ENCODE results near the gene SFSWAP. TPM values are rescaled to one million over a fixed set of nuclear protein-coding genes. Genes with fewer than 3 reads are reported as not detected.

Gene SFSWAP
- total and polyA plus RNA-seq, 4 donors: 6.1 to 21.6 (median 10.1) TPM

DNA sequence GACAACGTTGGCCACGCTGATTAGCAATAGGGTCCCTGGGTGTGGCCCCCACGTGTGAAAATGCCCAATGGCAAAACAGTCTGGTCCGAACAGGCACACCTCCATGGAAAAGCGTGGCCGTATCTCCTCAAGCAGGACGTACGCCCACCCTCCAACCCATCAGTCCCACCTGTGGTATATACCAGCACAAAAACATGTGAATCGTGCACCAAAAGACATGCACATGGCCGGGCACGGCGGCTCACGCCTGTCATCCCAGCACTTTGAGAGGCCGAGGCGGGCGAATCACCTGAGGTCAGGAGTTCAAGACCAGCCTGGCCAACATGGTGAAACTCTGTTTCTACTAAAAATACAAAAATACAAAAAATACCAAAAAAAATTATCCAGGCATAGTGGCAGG is 14.9 kb upstream of the SFSWAP start:
- Histone ChIP-seq H3K9ac (ENCODE audit: low read depth in 1 of 2, low read length in 2 of 2) (no peak overlapping the region), H3K4me3 (ENCODE audit: low read depth in 1 of 3, low read length in 3 of 3) (no peak overlapping the region), H3K36me3 (ENCODE audit: control insufficient read depth in 4 of 4, insufficient read depth in 3 of 4, low read depth in 1 of 4, low read length in 3 of 4) (no peaks in the 10 kb centered on the region), H3K9me3 (ENCODE audit: control insufficient read depth in 4 of 4, low read length in 3 of 4) (no peaks in the 10 kb centered on the region), H3K4me1 (ENCODE audit: control insufficient read depth in 4 of 4, insufficient read depth in 4 of 4, low read length in 3 of 4) (no peaks in the 10 kb centered on the region), H3K27me3 (ENCODE audit: control insufficient read depth in 4 of 4, insufficient read depth in 4 of 4, low read length in 3 of 4) (peaks cover 0 to 5% (median 0%) of the 10 kb centered on the region in 4 donors), H3K27ac (ENCODE audit: low read depth in 1 of 2, low read length in 2 of 2) (no peak overlapping the region)
- TF ChIP-seq HNF4G (IDR thresholded peaks at IDR 0.05): no peak
- no peak for TF ChIP-seq TAF1 (conservative IDR thresholded peaks at IDR 0.05)
- TF ChIP-seq, protein P1, sequence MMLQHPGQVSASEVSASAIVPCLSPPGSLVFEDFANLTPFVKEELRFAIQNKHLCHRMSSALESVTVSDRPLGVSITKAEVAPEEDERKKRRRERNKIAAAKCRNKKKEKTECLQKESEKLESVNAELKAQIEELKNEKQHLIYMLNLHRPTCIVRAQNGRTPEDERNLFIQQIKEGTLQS (IDR thresholded peaks at IDR 0.05): no peak
- TF ChIP-seq, protein P2, sequence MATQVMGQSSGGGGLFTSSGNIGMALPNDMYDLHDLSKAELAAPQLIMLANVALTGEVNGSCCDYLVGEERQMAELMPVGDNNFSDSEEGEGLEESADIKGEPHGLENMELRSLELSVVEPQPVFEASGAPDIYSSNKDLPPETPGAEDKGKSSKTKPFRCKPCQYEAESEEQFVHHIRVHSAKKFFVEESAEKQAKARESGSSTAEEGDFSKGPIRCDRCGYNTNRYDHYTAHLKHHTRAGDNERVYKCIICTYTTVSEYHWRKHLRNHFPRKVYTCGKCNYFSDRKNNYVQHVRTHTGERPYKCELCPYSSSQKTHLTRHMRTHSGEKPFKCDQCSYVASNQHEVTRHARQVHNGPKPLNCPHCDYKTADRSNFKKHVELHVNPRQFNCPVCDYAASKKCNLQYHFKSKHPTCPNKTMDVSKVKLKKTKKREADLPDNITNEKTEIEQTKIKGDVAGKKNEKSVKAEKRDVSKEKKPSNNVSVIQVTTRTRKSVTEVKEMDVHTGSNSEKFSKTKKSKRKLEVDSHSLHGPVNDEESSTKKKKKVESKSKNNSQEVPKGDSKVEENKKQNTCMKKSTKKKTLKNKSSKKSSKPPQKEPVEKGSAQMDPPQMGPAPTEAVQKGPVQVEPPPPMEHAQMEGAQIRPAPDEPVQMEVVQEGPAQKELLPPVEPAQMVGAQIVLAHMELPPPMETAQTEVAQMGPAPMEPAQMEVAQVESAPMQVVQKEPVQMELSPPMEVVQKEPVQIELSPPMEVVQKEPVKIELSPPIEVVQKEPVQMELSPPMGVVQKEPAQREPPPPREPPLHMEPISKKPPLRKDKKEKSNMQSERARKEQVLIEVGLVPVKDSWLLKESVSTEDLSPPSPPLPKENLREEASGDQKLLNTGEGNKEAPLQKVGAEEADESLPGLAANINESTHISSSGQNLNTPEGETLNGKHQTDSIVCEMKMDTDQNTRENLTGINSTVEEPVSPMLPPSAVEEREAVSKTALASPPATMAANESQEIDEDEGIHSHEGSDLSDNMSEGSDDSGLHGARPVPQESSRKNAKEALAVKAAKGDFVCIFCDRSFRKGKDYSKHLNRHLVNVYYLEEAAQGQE (IDR thresholded peaks at IDR 0.05): no peak
- no peak for TF ChIP-seq FOXA1 (IDR thresholded peaks at IDR 0.05)
- TF ChIP-seq, protein P3, sequence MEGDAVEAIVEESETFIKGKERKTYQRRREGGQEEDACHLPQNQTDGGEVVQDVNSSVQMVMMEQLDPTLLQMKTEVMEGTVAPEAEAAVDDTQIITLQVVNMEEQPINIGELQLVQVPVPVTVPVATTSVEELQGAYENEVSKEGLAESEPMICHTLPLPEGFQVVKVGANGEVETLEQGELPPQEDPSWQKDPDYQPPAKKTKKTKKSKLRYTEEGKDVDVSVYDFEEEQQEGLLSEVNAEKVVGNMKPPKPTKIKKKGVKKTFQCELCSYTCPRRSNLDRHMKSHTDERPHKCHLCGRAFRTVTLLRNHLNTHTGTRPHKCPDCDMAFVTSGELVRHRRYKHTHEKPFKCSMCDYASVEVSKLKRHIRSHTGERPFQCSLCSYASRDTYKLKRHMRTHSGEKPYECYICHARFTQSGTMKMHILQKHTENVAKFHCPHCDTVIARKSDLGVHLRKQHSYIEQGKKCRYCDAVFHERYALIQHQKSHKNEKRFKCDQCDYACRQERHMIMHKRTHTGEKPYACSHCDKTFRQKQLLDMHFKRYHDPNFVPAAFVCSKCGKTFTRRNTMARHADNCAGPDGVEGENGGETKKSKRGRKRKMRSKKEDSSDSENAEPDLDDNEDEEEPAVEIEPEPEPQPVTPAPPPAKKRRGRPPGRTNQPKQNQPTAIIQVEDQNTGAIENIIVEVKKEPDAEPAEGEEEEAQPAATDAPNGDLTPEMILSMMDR (IDR thresholded peaks at IDR 0.05; ENCODE audit: low read depth, low read length, missing input control): no peak
- no peak for TF ChIP-seq FOXA2 (IDR thresholded peaks at IDR 0.05)
- no peak for TF ChIP-seq RXRA (IDR thresholded peaks at IDR 0.05)
- no peak for TF ChIP-seq GABPA (IDR thresholded peaks at IDR 0.05 in 1 of 2, conservative IDR thresholded peaks at IDR 0.05 in 1 of 2)
- TF ChIP-seq, protein P4, sequence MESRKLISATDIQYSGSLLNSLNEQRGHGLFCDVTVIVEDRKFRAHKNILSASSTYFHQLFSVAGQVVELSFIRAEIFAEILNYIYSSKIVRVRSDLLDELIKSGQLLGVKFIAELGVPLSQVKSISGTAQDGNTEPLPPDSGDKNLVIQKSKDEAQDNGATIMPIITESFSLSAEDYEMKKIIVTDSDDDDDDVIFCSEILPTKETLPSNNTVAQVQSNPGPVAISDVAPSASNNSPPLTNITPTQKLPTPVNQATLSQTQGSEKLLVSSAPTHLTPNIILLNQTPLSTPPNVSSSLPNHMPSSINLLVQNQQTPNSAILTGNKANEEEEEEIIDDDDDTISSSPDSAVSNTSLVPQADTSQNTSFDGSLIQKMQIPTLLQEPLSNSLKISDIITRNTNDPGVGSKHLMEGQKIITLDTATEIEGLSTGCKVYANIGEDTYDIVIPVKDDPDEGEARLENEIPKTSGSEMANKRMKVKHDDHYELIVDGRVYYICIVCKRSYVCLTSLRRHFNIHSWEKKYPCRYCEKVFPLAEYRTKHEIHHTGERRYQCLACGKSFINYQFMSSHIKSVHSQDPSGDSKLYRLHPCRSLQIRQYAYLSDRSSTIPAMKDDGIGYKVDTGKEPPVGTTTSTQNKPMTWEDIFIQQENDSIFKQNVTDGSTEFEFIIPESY (IDR thresholded peaks at IDR 0.05): no peak
- TF ChIP-seq, protein P5, sequence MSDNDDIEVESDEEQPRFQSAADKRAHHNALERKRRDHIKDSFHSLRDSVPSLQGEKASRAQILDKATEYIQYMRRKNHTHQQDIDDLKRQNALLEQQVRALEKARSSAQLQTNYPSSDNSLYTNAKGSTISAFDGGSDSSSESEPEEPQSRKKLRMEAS (IDR thresholded peaks at IDR 0.05): no peak
- TF ChIP-seq RAD21 (IDR thresholded peaks at IDR 0.05): no peak
- no peak for DNase-seq (ENCODE audit: low spot score)
- WGBS: 83% methylated on average over 16 of the region's 16 CpGs

DNA sequence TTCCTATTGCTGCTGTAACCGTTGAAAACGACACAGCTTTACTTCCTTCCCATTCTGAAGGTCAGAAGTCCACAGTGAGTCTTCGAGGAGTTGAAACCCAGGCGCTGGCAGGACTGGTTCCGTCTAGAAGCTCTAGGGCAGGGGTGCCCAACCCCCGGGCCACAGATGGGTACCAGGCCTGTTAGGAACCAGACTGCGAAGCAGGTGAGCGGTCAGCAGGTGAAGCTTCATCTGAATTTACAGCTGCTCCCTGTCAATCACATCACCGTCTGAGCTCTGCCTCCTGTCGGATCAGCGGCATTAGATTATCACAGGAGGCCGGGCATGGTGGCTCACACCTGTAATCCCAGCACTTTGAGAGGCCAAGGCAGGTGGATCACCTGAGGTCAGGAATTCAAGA is 12.6 kb upstream of the SFSWAP start:
- Histone ChIP-seq H3K9me3 (ENCODE audit: control insufficient read depth in 4 of 4, low read length in 3 of 4) (peaks cover 0 to 3% (median under 1%) of the 10 kb centered on the region in 4 donors), H3K36me3 (ENCODE audit: control insufficient read depth in 4 of 4, insufficient read depth in 3 of 4, low read depth in 1 of 4, low read length in 3 of 4) (no peaks in the 10 kb centered on the region), H3K9ac (ENCODE audit: low read depth in 1 of 2, low read length in 2 of 2) (no peak overlapping the region), H3K4me3 (ENCODE audit: low read depth in 1 of 3, low read length in 3 of 3) (no peak overlapping the region), H3K4me1 (ENCODE audit: control insufficient read depth in 4 of 4, insufficient read depth in 4 of 4, low read length in 3 of 4) (no peaks in the 10 kb centered on the region), H3K27me3 (ENCODE audit: control insufficient read depth in 4 of 4, insufficient read depth in 4 of 4, low read length in 3 of 4) (peaks cover 0 to 5% (median 0%) of the 10 kb centered on the region in 4 donors), H3K27ac (ENCODE audit: low read depth in 1 of 2, low read length in 2 of 2) (no peak overlapping the region)
- 68% methylated on average over 12 of the region's 12 CpGs for WGBS
- TF ChIP-seq, protein P2 (IDR thresholded peaks at IDR 0.05): no peak
- no peak for TF ChIP-seq NR2F2 (IDR thresholded peaks at IDR 0.05)
- DNase-seq (ENCODE audit: low spot score): no peak
